HG02759 (cell line): Measurements from ENCODE around the gene IRF3.

ENCODE experiments used
- ATAC-seq: cut with Tn5 transposase; IDR thresholded peaks from one replicate; pipeline ENCODE4 v1.9.1; 2021; ENCODE audit warnings: mild to moderate bottlenecking, moderate library complexity; ENCODE audit not compliant: unreplicated experiment

IRF3 gene

DNA sequence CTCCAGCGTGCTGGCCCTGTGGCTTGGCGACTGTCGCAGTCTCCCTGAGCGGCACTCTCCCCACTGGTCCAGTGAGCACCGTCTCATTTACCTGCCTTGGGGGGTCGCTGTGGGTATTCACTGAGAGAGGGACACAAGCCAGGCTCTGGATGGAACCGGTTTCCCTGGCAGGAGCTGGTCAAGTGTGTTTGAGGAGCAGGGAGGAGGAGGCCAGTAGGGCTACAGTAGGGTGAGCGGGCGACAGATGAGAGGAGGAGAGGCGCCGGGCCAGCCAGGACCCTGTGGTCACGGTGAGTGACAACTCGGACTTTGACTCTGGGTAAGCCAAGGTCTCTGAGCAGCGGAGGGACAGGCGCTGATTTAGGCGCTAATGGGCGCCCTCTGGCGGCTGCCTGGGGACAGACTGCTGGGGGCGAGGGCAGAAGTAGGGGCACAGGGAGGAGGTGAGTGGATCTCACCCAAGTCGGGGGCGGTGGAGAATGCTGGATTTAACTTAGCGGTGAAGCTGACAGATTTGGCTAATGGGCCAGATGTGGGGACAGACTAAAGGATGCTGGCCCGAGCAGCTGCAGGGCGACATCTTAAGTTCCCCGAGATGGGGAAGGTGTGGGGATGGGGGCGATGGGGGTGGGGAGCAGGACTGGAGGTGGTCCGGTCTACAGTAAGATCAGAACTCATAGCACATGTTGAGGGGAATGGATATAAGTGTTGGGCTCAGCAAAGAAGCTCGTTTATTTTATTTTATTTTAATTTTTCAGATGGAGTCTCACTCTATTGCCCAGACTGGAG, 6.7 kb upstream of the IRF3 start:
- ATAC-seq, result no peak

DNA sequence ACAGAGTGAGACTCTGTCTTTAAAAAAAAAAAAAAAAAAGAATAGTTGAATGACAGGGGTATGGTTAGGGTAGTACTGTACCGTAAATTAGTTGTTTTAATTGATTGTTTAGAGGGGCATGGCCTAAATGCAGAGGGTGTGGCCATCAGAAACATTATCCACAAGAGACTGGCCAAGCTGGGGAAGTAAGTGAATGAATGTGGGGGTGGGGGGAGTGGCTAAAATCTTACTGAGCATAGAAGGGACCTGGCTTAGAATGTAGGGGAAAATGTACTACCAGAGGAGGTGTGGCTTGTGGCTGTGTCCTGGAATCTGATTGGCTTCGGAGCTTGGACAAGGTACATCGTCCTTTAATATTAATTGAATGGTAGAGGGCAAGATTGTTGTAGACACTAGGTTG, 3.9 kb upstream of the IRF3 start:
- ATAC-seq, result no peak

GRCh38 chr19:49667473-49667872, 1.8 kb upstream of the IRF3 start:
- ATAC-seq, result no peak

GRCh38 chr19:49666120-49666444, 425 bp upstream of the IRF3 start:
- no peak for ATAC-seq

DNA sequence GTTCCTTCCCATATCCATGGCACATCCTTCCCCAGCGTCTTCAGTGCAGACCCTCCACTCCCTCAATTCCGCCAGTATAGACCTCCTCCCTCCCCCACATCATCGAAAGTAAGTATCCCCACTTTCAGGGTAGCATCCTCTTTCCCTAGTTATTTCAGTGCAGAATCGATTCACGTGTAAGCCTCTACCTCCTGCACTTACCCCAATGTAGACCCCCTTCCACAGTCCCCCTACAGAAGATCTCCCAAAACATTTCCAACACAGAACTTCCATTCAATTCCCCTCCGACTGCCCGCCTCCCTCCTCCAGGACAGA, 664 bp downstream of the IRF3 start:
- ATAC-seq, result no peak

DNA sequence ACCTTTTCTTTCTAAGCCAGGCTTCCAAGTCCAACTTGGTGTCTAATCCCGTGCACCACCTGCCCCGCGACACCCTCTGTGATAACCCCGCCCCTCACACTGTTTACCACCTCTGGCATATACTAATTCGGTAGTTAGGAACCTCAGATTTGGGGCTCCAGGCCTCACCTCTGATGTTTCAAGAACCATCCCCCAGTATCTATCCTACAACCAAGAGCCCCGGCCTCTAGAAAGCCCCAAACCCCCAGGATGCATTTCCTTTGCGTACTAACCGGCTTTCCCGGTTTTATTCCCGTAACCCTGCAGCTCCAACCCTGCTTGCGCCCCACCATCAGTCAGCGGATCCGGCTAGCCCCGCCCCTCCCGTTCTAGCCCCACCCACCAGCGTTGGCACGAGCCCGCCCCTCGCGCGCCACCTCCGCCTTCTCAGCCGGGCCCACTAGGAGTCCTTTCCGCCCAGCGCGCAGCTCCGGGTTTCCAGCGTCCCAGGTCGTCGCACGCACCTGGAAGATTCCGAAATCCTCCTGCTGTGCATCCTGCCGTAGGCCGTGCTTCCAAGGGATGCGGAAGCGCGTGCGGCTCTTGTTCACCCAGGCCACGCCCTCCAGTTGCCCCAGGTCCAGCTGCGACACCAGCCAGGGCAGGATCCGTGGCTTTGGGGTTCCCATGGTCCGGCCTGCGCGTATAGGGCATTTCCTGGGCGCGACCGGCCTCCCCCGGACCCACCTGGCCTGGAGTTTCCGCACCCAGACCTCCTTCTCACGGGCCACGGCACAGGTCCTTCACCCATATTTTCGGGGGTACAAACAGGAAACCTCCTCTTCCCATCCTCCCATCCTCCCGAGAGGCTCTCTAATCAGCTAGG, 1.3 kb downstream of the IRF3 start:
- ATAC-seq, result peak; percentile 54

DNA sequence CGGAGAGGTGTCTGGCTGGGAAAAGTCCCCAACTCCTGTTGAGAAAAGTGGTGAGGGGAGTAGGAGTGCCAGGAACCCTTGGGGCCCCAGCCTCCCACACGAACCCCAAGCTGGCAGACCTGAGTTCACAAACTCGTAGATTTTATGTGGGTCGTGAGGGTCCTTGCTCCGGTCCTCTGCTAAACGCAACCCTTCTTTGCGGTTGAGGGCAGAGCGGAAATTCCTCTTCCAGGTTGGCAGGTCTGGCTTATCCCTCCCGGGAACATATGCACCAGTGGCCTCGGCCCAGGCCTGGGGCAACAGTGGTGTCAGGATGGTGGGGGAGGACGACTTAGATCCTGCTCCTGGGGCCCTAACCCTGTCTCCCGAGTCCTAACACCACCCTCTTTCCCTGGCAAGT, 2.4 kb downstream of the IRF3 start:
- ATAC-seq, result no peak

DNA sequence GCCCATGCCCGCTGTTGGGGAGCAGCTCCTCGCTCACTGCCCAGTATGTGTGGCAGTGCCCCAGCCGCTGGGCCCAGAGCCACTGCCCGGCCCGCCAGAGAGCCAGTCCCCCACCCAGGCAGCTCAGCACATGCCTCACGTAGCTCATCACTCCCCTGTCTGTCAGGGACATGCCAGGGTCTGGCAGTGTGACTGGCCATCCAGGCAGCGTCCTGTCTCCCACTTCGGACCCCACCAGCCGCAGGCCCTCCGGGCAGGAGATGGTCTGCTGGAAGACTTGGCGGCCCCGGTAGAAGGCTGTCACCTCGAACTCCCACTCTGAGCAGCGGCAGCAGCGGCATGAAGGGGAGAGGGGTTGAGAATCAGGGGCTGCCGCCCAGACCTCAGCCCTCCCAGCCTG, 3.6 kb downstream of the IRF3 start:
- no peak for ATAC-seq

- ATAC-seq, result no peak
Measured at GRCh38 chr19:49660338-49660961, 5.2 kb downstream of the IRF3 start.

DNA sequence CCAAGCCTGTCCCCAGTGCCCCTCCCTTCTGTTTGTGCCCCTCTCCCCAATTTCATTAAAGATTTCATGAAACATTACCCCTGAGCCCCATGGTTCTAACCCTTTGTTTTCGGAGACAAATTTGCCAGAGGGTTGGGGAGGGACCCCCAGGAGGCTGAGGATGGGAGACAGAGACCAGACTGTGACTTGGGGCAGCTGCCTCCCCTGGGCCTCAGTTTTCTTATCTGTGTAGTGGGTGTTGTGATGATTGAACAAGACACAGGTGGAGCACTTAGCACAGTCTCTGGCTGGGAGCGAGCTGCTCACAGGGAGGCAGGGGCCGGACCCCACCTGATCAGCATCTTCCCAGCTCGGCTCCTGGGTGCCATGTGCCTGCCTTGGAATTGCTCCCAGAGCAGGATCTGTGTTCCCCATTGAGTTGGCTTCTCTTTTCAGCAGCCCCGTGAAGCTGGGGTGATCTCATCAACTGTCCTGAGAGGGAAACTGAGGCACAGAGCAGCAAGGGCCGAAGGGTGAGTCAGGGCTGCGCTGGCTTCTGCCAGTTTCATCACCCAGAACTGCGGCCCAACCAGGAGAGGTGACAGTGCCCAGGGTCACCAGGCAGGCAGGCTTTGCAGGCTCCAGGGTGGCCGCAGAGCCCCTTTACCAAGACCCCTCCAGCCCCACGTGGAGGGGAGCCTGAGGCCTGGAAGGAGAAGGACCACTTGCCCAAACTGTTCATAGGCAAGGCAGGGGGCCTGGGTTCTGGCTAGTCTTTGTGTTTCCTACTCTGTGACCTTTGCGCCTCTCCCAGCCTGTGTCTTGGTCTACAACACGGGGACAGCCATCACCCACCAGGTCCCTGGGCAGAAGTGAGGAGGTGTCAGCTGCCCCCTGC, 6.9 kb downstream of the IRF3 start:
- ATAC-seq, result no peak

DNA sequence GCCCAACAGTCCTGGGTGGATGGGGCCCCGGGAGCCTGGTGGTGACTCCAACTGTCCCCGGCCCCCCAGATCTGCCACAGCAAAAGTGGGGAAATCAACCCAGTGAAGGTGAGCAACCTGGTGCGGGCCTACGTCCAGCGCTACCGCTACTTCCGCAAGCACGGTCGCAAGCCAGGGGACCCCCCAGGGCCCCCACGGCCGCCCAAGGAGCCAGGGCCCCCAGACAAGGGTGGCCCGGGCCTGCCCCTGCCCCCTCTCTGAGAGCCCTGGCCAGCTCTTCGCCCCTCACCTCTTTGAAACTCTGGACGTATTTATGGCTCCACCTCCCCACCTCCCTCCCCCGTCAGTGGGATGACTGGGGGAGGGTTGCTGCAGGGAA, 7.5 kb downstream of the IRF3 start:
- no peak for ATAC-seq

DNA sequence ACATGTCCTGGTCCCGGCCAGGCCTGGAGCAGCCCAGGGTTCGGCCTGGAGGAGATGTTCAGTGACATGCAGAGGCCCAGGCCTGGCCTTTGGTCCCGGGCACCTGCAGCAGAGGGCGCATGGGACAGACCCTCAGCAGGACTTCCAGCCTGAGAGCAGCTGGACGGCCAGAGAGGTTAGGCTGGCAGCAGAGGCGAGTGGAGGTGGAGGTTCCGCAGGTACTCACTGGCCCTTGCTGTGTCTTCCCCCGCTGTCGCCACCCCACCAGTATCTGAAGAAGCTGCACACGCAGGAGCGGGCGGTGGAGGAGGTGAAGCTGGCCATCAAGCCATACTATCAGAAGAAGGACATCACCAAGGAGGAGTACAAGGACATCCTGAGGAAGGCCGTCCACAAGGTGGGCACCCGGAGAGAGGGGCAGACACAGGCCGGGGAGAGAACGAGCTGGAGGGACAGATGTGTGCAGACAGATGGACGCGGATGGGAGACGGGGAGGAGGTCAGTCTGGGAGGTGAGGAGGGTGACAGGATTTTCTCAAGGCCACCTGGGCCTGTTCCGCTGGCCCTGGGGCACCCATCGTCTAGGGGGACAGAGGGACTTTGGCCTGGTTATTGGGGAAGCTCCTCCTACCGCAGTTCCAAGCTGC, 8.0 kb downstream of the IRF3 start:
- ATAC-seq, result no peak

GRCh38 chr19:49656456-49657109, 9.1 kb downstream of the IRF3 start:
- no peak for ATAC-seq

GRCh38 chr19:49655570-49656455, 9.8 kb downstream of the IRF3 start:
- ATAC-seq, result no peak

DNA sequence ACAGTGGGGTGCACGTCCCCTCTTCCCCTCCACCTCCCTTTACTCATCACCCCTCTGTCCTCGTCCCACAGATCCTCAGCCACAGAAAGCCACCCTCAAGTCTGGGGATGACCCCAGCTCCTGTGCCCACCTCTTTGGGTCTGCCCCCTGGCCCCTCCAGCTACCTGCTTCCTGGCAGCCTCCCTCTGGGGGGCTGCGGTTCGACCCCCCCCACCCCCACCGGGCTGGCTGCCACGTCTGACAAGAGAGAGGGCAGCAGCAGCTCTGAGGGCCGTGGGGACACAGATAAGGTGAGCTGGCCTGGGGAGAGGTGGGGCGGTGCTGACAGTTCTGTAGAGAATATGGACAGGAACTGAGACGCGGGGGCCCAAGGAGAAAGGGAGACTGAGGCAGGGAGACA, 11.1 kb downstream of the IRF3 start:
- no peak for ATAC-seq

DNA sequence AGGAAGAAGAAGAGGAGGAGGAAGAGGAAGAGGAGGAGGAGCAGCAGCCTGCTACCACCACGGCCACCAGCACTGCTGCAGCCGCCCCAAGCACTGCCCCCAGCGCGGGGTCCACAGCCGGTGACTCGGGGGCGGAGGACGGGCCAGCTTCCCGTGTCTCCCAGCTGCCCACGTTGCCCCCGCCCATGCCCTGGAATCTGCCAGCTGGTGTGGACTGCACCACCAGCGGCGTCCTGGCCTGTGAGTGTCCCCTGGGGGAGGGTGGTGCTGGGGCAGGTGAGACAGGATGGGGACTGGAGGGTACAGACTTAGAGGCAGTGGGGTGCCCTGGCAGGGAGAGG, 12.2 kb downstream of the IRF3 start:
- no peak for ATAC-seq

DNA sequence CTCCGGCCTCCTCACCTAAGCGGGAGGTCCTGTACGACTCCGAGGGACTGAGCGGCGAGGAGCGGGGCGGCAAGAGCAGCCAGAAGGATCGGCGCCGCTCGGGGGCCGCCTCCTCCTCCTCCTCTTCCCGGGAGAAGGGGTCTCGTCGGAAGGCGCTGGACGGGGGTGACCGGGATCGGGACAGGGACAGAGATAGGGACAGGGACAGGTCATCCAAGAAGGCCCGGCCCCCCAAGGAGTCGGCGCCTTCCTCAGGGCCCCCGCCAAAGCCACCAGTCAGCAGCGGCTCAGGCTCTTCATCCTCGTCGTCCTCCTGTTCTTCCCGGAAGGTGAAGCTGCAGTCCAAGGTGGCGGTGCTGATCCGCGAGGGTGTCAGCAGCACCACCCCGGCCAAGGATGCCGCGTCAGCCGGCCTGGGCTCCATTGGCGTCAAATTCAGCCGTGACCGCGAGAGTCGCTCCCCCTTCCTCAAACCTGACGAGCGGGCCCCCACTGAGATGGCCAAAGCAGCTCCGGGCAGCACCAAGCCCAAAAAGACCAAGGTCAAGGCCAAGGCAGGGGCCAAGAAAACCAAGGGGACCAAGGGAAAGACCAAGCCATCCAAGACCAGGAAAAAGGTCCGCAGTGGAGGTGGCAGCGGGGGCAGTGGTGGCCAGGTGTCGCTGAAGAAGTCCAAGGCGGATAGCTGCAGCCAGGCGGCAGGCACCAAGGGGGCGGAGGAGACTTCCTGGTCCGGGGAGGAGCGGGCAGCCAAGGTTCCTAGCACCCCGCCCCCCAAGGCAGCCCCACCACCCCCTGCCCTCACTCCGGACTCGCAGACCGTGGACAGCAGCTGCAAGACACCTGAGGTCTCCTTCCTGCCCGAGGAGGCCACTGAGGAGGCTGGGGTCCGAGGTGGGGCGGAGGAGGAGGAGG, 12.8 kb downstream of the IRF3 start:
- no peak for ATAC-seq

DNA sequence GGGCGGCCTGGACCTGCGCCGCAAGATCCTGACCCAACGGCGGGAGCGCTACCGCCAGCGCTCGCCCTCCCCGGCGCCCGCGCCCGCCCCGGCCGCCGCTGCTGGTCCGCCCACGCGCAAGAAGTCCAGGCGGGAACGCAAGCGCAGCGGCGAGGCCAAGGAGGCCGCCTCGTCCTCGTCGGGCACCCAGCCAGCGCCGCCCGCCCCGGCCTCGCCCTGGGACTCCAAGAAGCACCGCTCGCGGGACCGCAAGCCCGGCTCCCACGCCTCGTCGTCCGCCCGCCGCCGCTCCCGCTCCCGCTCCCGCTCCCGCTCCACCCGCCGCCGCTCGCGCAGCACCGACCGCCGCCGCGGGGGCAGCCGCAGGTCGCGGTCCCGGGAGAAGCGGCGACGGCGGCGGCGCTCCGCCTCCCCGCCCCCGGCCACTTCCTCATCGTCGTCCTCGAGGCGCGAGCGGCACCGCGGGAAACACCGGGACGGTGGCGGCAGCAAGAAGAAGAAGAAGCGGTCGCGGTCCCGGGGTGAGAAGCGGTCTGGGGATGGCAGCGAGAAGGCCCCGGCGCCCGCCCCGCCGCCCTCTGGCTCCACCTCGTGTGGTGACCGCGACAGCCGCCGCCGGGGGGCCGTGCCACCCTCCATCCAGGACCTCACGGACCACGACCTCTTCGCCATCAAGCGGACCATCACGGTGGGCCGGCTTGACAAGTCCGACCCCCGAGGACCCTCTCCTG, 13.7 kb downstream of the IRF3 start:
- ATAC-seq, result no peak
